CD14-positive monocyte (primary cell): ENCODE measurements around the gene ATP1B2. TPM values are rescaled to one million over a fixed set of nuclear protein-coding genes. Genes with fewer than 3 reads are reported as not detected.

Experiments used
- DNase-seq, 3 donors: peaks; one replicate each; pipeline ENCODE4 v3.0.0-alpha.2; 2011 to 2022
- H2AFZ ChIP-seq: 2 replicates; pipeline ENCODE4 v1.6.0; 2012; ENCODE audit warnings: mild to moderate bottlenecking, low read depth, low read length, inconsistent platforms; ENCODE audit not compliant: insufficient read depth, poor library complexity, severe bottlenecking
- H3K27ac ChIP-seq, 2 donors: 1 replicate in 1 of 2; 2 replicates in 1 of 2; pipeline ENCODE4 v1.5.1; 2012 to 2013; ENCODE audit warnings: low read length in 2 of 2, control low read depth in 1 of 2, inconsistent platforms in 1 of 2, low read depth in 1 of 2, mild to moderate bottlenecking in 1 of 2
- H3K27me3 ChIP-seq, 2 donors: one replicate each; pipeline versions ENCODE4 v1.6.0 to v1.6.1; 2011 to 2013; ENCODE audit warnings: low read length in 2 of 2; ENCODE audit not compliant: control insufficient read depth in 2 of 2, insufficient read depth in 2 of 2
- H3K36me3 ChIP-seq, 2 donors: replicated peaks in 1 of 2; 1 replicate in 1 of 2; 2 replicates in 1 of 2; pipeline versions ENCODE4 v1.5.1 to v1.6.1; 2012 to 2013; ENCODE audit warnings: low read length in 2 of 2, control low read depth in 1 of 2, inconsistent platforms in 1 of 2, mild to moderate bottlenecking in 1 of 2; ENCODE audit not compliant: insufficient read depth in 2 of 2, control insufficient read depth in 1 of 2
- H3K4me1 ChIP-seq, 2 donors: 1 replicate in 1 of 2; 2 replicates in 1 of 2; pipeline versions ENCODE4 v1.5.1 to v1.6.1; 2012 to 2013; ENCODE audit warnings: low read length in 2 of 2, control low read depth in 1 of 2, inconsistent platforms in 1 of 2, mild to moderate bottlenecking in 1 of 2, moderate library complexity in 1 of 2; ENCODE audit not compliant: insufficient read depth in 2 of 2, control insufficient read depth in 1 of 2
- H3K4me2 ChIP-seq: replicated peaks from 2 replicates; pipeline ENCODE3; 2012; ENCODE audit warnings: low read length, moderate library complexity, mild to moderate bottlenecking; ENCODE audit not compliant: poor library complexity, severe bottlenecking; ENCODE audit errors: extremely low read depth
- H3K4me3 ChIP-seq, 3 experiments: fragments of 200-600 bp in 1 of 3; sonication (generic) in 1 of 3; replicated peaks in 1 of 3; 1 replicate in 2 of 3; 2 replicates in 1 of 3; pipeline ENCODE4 v1.5.1; 2011 to 2013; ENCODE audit warnings: low read length in 3 of 3, mild to moderate bottlenecking in 3 of 3, control low read depth in 2 of 3, low read depth in 2 of 3, inconsistent platforms in 1 of 3, moderate library complexity in 1 of 3
- H3K79me2 ChIP-seq: 2 replicates; pipeline ENCODE4 v1.6.0; 2012; ENCODE audit warnings: mild to moderate bottlenecking, control low read depth, inconsistent platforms, low read length, moderate library complexity; ENCODE audit not compliant: insufficient read depth
- H3K9ac ChIP-seq: 2 replicates; pipeline ENCODE4 v1.6.0; 2017; ENCODE audit warnings: low read length, mild to moderate bottlenecking; ENCODE audit not compliant: insufficient read depth, poor library complexity, severe bottlenecking
- H3K9me3 ChIP-seq, 2 donors: replicated peaks in 1 of 2; 1 replicate in 1 of 2; 2 replicates in 1 of 2; pipeline versions ENCODE4 v1.5.1 to v1.6.1; 2012 to 2013; ENCODE audit warnings: low read length in 2 of 2, control low read depth in 1 of 2; ENCODE audit not compliant: control insufficient read depth in 1 of 2, insufficient read depth in 1 of 2
- H4K20me1 ChIP-seq: 2 replicates; pipeline ENCODE4 v1.6.0; 2012; ENCODE audit warnings: mild to moderate bottlenecking, low read length, control low read depth, moderate library complexity; ENCODE audit not compliant: insufficient read depth
- H3K27ac Mint-ChIP-seq, 7 donors: one replicate each; pipeline ENCODE4 v1.8.0; 2020; ENCODE audit warnings: mild to moderate bottlenecking in 7 of 7, mixed read lengths in 7 of 7, moderate library complexity in 6 of 7, inconsistent platforms in 2 of 7
- H3K27me3 Mint-ChIP-seq, 3 donors: one replicate each; pipeline ENCODE4 v1.8.0; 2021 to 2022; ENCODE audit warnings: low read depth in 3 of 3, mild to moderate bottlenecking in 3 of 3, mixed read lengths in 3 of 3, moderate library complexity in 3 of 3, inconsistent platforms in 1 of 3
- H3K36me3 Mint-ChIP-seq, 2 donors: one replicate each; pipeline ENCODE4 v1.8.0; 2020; ENCODE audit warnings: mixed read lengths in 2 of 2, inconsistent platforms in 1 of 2, mild to moderate bottlenecking in 1 of 2
- H3K4me1 Mint-ChIP-seq: one replicate; pipeline ENCODE4 v1.8.0; 2020; ENCODE audit warnings: mild to moderate bottlenecking, mixed read lengths
- H3K4me3 Mint-ChIP-seq, 2 donors: one replicate each; pipeline ENCODE4 v1.8.0; 2020; ENCODE audit warnings: mild to moderate bottlenecking in 2 of 2, mixed read lengths in 2 of 2, moderate library complexity in 1 of 2
- H3K9me3 Mint-ChIP-seq, 7 donors: one replicate each; pipeline ENCODE4 v1.8.0; 2020 to 2022; ENCODE audit warnings: mixed read lengths in 7 of 7, mild to moderate bottlenecking in 6 of 7, moderate library complexity in 6 of 7, inconsistent platforms in 2 of 7
- CTCF ChIP-seq: fragments of 200-600 bp; IDR thresholded peaks from one replicate; pipeline ENCODE4 v1.8.0; 2022; ENCODE audit warnings: antibody characterized with exemption, mild to moderate bottlenecking
- WGBS: methylation state at CpG from one replicate; pipeline ENCODE4 v1.1.5; 2013; ENCODE audit warnings: missing lambda C conversion rate; ENCODE audit not compliant: insufficient coverage; 5-methylcytosine and 5-hydroxymethylcytosine counted together
- intact Hi-C, 2 donors: fragments of 100-400 bp; cut with micrococcal nuclease; formaldehyde crosslinking; loops; one replicate each; pipeline versions ENCODE4 v1.15.0 to v1.15.1; 2023
- polyA plus RNA-seq, 3 donors: library from polyadenylated mRNA; depleted of rRNA in 1 of 3; unstranded in 2 of 3; stranded (reverse) in 1 of 3; fragments of 300-500 nt in 2 of 3; fragments of >200 nt in 1 of 3; fragmentation: Illumina TruSeq in 2 of 3; gene quantifications; 1 replicate in 2 of 3; 2 replicates in 1 of 3; pipeline ENCODE4 v1.2.3, GENCODE V29; 2012 to 2021

Gene ATP1B2
- polyA plus RNA-seq, 3 donors, result 0.07 TPM; not detected in 2

- DNase-seq, result no peak
- H3K4me1 ChIP-seq, result no peaks in the 10 kb centered on the region
- no peak overlapping the region for H3K27ac ChIP-seq
- no peak overlapping the region for H2AFZ ChIP-seq
- no CpG with 5 or more reads among the region's 10 CpGs for WGBS
- Mint-ChIP-seq H3K27me3 (peaks cover 0 to 1% (median 0%) of the 10 kb centered on the region in 3 donors), H3K36me3 (peaks cover 50 to 72% of the 10 kb centered on the region in 2 donors), H3K27ac (no peak overlapping the region), H3K9me3 (peaks cover 0 to 2% (median 0%) of the 10 kb centered on the region in 7 donors), H3K4me3 (no peak overlapping the region), H3K4me1 (no peaks in the 10 kb centered on the region)
- TF ChIP-seq CTCF, result no peak
- H3K9me3 ChIP-seq, result no peaks in the 10 kb centered on the region
- H3K4me3 ChIP-seq, result no peak overlapping the region
- H3K79me2 ChIP-seq, result no peaks in the 10 kb centered on the region
- H3K9ac ChIP-seq, result no peak overlapping the region
- peaks cover 51 to 69% of the 10 kb centered on the region in 2 donors for H3K36me3 ChIP-seq
- intact Hi-C loops, result no loop called here
- no peaks in the 10 kb centered on the region for H4K20me1 ChIP-seq
- no peaks in the 10 kb centered on the region for H3K27me3 ChIP-seq
- no peak overlapping the region for H3K4me2 ChIP-seq
Observed at GRCh38 chr17:7667656-7668406, 17.1 kb downstream of the ATP1B2 start.

- Histone ChIP-seq H4K20me1 (no peaks in the 10 kb centered on the region), H3K9ac (no peak overlapping the region), H3K36me3 (peaks cover 58 to 76% of the 10 kb centered on the region in 2 donors), H3K27me3 (no peaks in the 10 kb centered on the region), H3K4me3 (no peak overlapping the region), H3K9me3 (peaks cover 3% of the 10 kb centered on the region in 2 donors), H3K27ac (no peak overlapping the region), H2AFZ (no peak overlapping the region), H3K4me2 (no peak overlapping the region), H3K79me2 (no peaks in the 10 kb centered on the region), H3K4me1 (no peaks in the 10 kb centered on the region)
- Mint-ChIP-seq H3K27me3 (peaks cover 0 to 1% (median 0%) of the 10 kb centered on the region in 3 donors), H3K36me3 (peaks cover 55 to 78% of the 10 kb centered on the region in 2 donors), H3K4me1 (no peaks in the 10 kb centered on the region), H3K27ac (no peak overlapping the region), H3K4me3 (no peak overlapping the region), H3K9me3 (peaks cover 2 to 5% (median 3%) of the 10 kb centered on the region in 7 donors)
- intact Hi-C loops, result no loop called here
- DNase-seq, result no peak
- no peak for TF ChIP-seq CTCF
- WGBS, result 90% methylated on average over 2 of the region's 7 CpGs
Observed at GRCh38 chr17:7668482-7668881, 17.8 kb downstream of the ATP1B2 start.
